Ascending aorta (tissue), 2 donors: ENCODE data around the gene HOXA10. TPM values are rescaled to one million over a fixed set of nuclear protein-coding genes. Genes with fewer than 3 reads are reported as not detected.

Source experiments
- DNase-seq, 2 donors: peaks; one replicate each; pipeline ENCODE4 v3.0.0-alpha.2; 2019; ENCODE audit warnings: low spot score in 2 of 2
- H3K27ac ChIP-seq, 2 donors: fragments of 200-600 bp; sonication (generic); one replicate each; pipeline ENCODE4 v1.5.1; 2016 to 2017; ENCODE audit warnings: mild to moderate bottlenecking in 1 of 2
- H3K27me3 ChIP-seq: fragments of 200-600 bp; sonication (generic); one replicate; pipeline ENCODE4 v1.5.1; 2017
- H3K36me3 ChIP-seq, 2 donors: fragments of 200-600 bp; sonication (generic); one replicate each; pipeline ENCODE4 v1.5.1; 2016
- H3K4me1 ChIP-seq, 2 donors: fragments of 200-600 bp; sonication (generic); one replicate each; pipeline ENCODE4 v1.5.1; 2016 to 2017; ENCODE audit warnings: mild to moderate bottlenecking in 1 of 2
- H3K4me3 ChIP-seq, 2 donors: fragments of 200-600 bp; sonication (generic); one replicate each; pipeline ENCODE4 v1.5.1; 2016 to 2017; ENCODE audit warnings: mild to moderate bottlenecking in 1 of 2
- H3K9me3 ChIP-seq, 2 donors: fragments of 200-600 bp; sonication (generic); one replicate each; pipeline ENCODE4 v1.5.1; 2016
- CTCF ChIP-seq, 3 experiments: fragments of 200-600 bp in 2 of 3; fragments of 450-650 bp in 1 of 3; sonication (generic) in 2 of 3; IDR thresholded peaks; one replicate each; pipeline ENCODE4 v1.5.1; 2016 to 2019; ENCODE audit warnings: antibody characterized with exemption in 3 of 3, mild to moderate bottlenecking in 1 of 3, moderate library complexity in 1 of 3
- intact Hi-C: fragments of 100-400 bp; cut with DNase I; formaldehyde crosslinking; loops from one replicate; pipeline ENCODE4 v1.15.1; 2023
- total RNA-seq: library from RNA; depleted of rRNA; stranded (reverse); fragments of >200 nt; gene quantifications from one replicate; pipeline ENCODE4 v1.1.0, GENCODE V29; 2016

The HOXA10 gene
- total RNA-seq, 1 donor from 2014 or later, result not detected

- H3K4me1 ChIP-seq, result peaks cover 0 to 4% of the 10 kb centered on the region in 2 donors
- H3K9me3 ChIP-seq, result no peaks in the 10 kb centered on the region
- no peak overlapping the region for H3K27ac ChIP-seq
- TF ChIP-seq CTCF (IDR thresholded peaks at IDR 0.05), result no peak
- no peak for DNase-seq
- peak overlapping the region in 1 of 2 donors; percentile 39 for H3K4me3 ChIP-seq
- H3K27me3 ChIP-seq, result peaks cover 10% of the 10 kb centered on the region
- intact Hi-C loops, result no loop called here
- H3K36me3 ChIP-seq, result no peaks in the 10 kb centered on the region
These were observed 36.9 kb upstream of the HOXA10 start for GRCh38 chr7:27211084-27211446.

- H3K9me3 ChIP-seq, result no peaks in the 10 kb centered on the region
- H3K27me3 ChIP-seq, result peaks cover 14% of the 10 kb centered on the region
- H3K4me1 ChIP-seq, result peaks cover under 1 to 4% of the 10 kb centered on the region in 2 donors
- no peaks in the 10 kb centered on the region for H3K36me3 ChIP-seq
- DNase-seq, result no peak
- intact Hi-C loops, result no loop called here
- peak overlapping the region; percentile 35 to 39 for H3K4me3 ChIP-seq
- no peak overlapping the region for H3K27ac ChIP-seq
- peak; percentile 31 to 64 (median 47) for TF ChIP-seq CTCF (IDR thresholded peaks at IDR 0.05)
These were observed 36.4 kb upstream of the HOXA10 start for GRCh38 chr7:27210441-27211083.

GRCh38 chr7:27209933-27210440, 35.9 kb upstream of the HOXA10 start:
- no peak overlapping the region for H3K27ac ChIP-seq
- no peak for TF ChIP-seq CTCF (IDR thresholded peaks at IDR 0.05)
- DNase-seq, result no peak
- H3K36me3 ChIP-seq, result no peaks in the 10 kb centered on the region
- H3K4me1 ChIP-seq, result peaks cover 6 to 9% of the 10 kb centered on the region in 2 donors
- peak overlapping the region in 1 of 2 donors; percentile 39 for H3K4me3 ChIP-seq
- H3K9me3 ChIP-seq, result no peaks in the 10 kb centered on the region
- intact Hi-C loops, result loop anchor here (10.0 kb wide), 1 partner anchor 365 kb away; no protein-coding TSS in a partner anchor
- peaks cover 20% of the 10 kb centered on the region for H3K27me3 ChIP-seq

GRCh38 chr7:27208998-27209397, 34.9 kb upstream of the HOXA10 start:
- Histone ChIP-seq H3K27ac (no peak overlapping the region), H3K36me3 (no peaks in the 10 kb centered on the region), H3K9me3 (no peaks in the 10 kb centered on the region), H3K27me3 (peaks cover 30% of the 10 kb centered on the region), H3K4me1 (peaks cover 10 to 14% of the 10 kb centered on the region in 2 donors), H3K4me3 (no peak overlapping the region)
- no peak for TF ChIP-seq CTCF (IDR thresholded peaks at IDR 0.05)
- no peak for DNase-seq
- intact Hi-C loops, result loop anchor here (10.0 kb wide), 1 partner anchor 366 kb away; no protein-coding TSS in a partner anchor

- intact Hi-C loops, result loop anchor here (10.0 kb wide), 1 partner anchor 367 kb away; no protein-coding TSS in a partner anchor
- no peak for DNase-seq
These were observed 33.3 kb upstream of the HOXA10 start for GRCh38 chr7:27207348-27207985.

More at GRCh38 chr7:27207348-27207985, 33.3 kb upstream of the HOXA10 start:
- Histone ChIP-seq H3K27ac (no peak overlapping the region), H3K9me3 (no peaks in the 10 kb centered on the region), H3K4me1 (peaks cover 10% of the 10 kb centered on the region in 2 donors), H3K36me3 (no peaks in the 10 kb centered on the region), H3K4me3 (no peak overlapping the region), H3K27me3 (peaks cover 30% of the 10 kb centered on the region)
- TF ChIP-seq CTCF (IDR thresholded peaks at IDR 0.05), result no peak
